ENCODE measurements around the gene KIRREL2.

Gene KIRREL2

DNA sequence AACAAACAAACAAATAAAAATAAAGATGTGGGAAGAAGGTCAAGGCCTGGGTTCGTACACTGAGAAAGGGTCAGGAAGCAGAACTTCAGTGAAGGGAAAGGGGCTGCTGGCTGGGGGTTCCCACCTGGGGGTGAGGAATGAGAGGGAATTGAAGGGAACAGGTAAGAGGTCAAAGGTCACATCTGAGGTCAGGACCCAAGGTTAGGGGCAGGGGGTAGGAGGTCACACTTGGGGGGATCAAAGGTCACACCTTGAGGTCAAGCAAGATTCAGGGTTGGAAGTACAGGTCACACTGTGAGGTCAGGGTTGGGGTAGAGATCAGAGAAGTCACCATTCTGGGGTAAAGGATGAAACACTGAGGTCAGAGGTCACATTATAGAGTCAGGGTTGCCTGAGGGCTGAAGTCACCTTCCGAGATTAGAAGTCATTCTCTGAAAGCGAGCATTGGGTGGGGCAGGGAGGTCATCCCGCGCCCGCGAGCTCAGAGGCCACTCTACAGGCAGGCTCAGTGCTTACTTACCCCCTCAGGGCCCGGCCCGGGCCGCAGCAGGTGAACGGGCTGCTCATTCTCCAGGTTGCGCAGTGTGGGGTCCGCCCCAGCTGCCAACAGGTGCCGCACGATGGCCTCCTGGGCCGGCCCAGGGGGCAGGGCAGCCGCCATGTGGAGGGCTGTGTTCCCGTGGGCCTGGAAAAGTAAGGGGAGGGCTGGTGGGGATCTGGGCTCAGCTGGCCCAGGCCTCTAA, 32.8 kb downstream of the KIRREL2 start (continued):
- TF ChIP-seq ZNF146 (tag by site-specific recombination; IDR thresholded peaks at IDR 0.05), result no peak
- TF ChIP-seq ZNF791 (tag by site-specific recombination; IDR thresholded peaks at IDR 0.05), result no peak
- TF ChIP-seq ZBTB20 (tag by site-specific recombination; IDR thresholded peaks at IDR 0.05), result no peak
- TF ChIP-seq, protein P1, sequence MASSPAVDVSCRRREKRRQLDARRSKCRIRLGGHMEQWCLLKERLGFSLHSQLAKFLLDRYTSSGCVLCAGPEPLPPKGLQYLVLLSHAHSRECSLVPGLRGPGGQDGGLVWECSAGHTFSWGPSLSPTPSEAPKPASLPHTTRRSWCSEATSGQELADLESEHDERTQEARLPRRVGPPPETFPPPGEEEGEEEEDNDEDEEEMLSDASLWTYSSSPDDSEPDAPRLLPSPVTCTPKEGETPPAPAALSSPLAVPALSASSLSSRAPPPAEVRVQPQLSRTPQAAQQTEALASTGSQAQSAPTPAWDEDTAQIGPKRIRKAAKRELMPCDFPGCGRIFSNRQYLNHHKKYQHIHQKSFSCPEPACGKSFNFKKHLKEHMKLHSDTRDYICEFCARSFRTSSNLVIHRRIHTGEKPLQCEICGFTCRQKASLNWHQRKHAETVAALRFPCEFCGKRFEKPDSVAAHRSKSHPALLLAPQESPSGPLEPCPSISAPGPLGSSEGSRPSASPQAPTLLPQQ (tag by site-specific recombination; IDR thresholded peaks at IDR 0.05), result no peak
- no peak for TF ChIP-seq ZNF292 (tag by site-specific recombination; IDR thresholded peaks at IDR 0.05; ENCODE audit: borderline replicate concordance, low read depth)
- TF ChIP-seq ZFP41 (tag by site-specific recombination; IDR thresholded peaks at IDR 0.05; ENCODE audit: borderline replicate concordance), result no peak
- TF ChIP-seq BCL11A (tag by site-specific recombination; IDR thresholded peaks at IDR 0.05; ENCODE audit: low read depth), result peak; percentile 99
- TF ChIP-seq ZBTB17 (tag by site-specific recombination; IDR thresholded peaks at IDR 0.05), result no peak
- TF ChIP-seq ZBTB1 (tag by site-specific recombination; IDR thresholded peaks at IDR 0.05), result no peak
- 0 out of 2 replicates have a peak, but pooled peaks have one; percentile 22 for TF ChIP-seq ZNF621 (tag by site-specific recombination; IDR thresholded peaks at IDR 0.05)
- TF ChIP-seq GLIS2 (tag by site-specific recombination; IDR thresholded peaks at IDR 0.05), result peak; percentile 26; the same call in 1 of the 2 replicates
- 0 out of 2 replicates have a peak, but pooled peaks have one; percentile 63 for TF ChIP-seq ZNF2 (tag by site-specific recombination; IDR thresholded peaks at IDR 0.05)
- no peak; the same call in 1 of the 2 replicates for TF ChIP-seq ZNF140 (tag by site-specific recombination; IDR thresholded peaks at IDR 0.05)
- TF ChIP-seq, protein P2, sequence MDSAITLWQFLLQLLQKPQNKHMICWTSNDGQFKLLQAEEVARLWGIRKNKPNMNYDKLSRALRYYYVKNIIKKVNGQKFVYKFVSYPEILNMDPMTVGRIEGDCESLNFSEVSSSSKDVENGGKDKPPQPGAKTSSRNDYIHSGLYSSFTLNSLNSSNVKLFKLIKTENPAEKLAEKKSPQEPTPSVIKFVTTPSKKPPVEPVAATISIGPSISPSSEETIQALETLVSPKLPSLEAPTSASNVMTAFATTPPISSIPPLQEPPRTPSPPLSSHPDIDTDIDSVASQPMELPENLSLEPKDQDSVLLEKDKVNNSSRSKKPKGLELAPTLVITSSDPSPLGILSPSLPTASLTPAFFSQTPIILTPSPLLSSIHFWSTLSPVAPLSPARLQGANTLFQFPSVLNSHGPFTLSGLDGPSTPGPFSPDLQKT (IDR thresholded peaks at IDR 0.05; ENCODE audit: borderline replicate concordance, low read depth, low read length), result no peak
- TF ChIP-seq ZNF398 (tag by site-specific recombination; IDR thresholded peaks at IDR 0.05), result no peak
- no peak for TF ChIP-seq KLF10 (tag by site-specific recombination; IDR thresholded peaks at IDR 0.05)
- no peak for TF ChIP-seq ZNF521 (tag by site-specific recombination; IDR thresholded peaks at IDR 0.05)
- TF ChIP-seq ZBTB48 (tag by site-specific recombination; IDR thresholded peaks at IDR 0.05), result no peak
- TF ChIP-seq, protein P3, sequence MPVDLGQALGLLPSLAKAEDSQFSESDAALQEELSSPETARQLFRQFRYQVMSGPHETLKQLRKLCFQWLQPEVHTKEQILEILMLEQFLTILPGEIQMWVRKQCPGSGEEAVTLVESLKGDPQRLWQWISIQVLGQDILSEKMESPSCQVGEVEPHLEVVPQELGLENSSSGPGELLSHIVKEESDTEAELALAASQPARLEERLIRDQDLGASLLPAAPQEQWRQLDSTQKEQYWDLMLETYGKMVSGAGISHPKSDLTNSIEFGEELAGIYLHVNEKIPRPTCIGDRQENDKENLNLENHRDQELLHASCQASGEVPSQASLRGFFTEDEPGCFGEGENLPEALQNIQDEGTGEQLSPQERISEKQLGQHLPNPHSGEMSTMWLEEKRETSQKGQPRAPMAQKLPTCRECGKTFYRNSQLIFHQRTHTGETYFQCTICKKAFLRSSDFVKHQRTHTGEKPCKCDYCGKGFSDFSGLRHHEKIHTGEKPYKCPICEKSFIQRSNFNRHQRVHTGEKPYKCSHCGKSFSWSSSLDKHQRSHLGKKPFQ (tag by site-specific recombination; IDR thresholded peaks at IDR 0.05), result no peak
- no peak for TF ChIP-seq ZNF394 (tag by site-specific recombination; IDR thresholded peaks at IDR 0.05; ENCODE audit: borderline replicate concordance)
- TF ChIP-seq ZNF776 (tag by site-specific recombination; IDR thresholded peaks at IDR 0.05; ENCODE audit: borderline replicate concordance), result no peak
- TF ChIP-seq ZNF341 (tag by site-specific recombination; IDR thresholded peaks at IDR 0.05; ENCODE audit: low read depth), result no peak
- TF ChIP-seq BCL11B (tag by site-specific recombination; IDR thresholded peaks at IDR 0.05; ENCODE audit: low read depth), result peak; percentile 100
- no peak; the same call in 1 of the 2 replicates for TF ChIP-seq KLF1 (tag by site-specific recombination; IDR thresholded peaks at IDR 0.05)
- no peak for TF ChIP-seq ZNF645 (tag by site-specific recombination; IDR thresholded peaks at IDR 0.05)
- TF ChIP-seq ZNF155 (tag by site-specific recombination; IDR thresholded peaks at IDR 0.05), result no peak
- no peak for TF ChIP-seq ZNF664 (tag by site-specific recombination; IDR thresholded peaks at IDR 0.05)
- TF ChIP-seq ZNF175 (tag by site-specific recombination; IDR thresholded peaks at IDR 0.05), result 0 out of 2 replicates have a peak, but pooled peaks have one; percentile 84
- no peak for TF ChIP-seq ZNF433 (tag by site-specific recombination; IDR thresholded peaks at IDR 0.05; ENCODE audit: low read depth)

Data from HEK293 (cell line).